H1 (cell line): ENCODE results near the gene GRID1. TPM values are rescaled to one million over a fixed set of nuclear protein-coding genes. Genes with fewer than 3 reads are reported as not detected.

Experiments used
- CTCF ChIA-PET: fragments of 300-600 bp; sonication (Branson Sonifier 250); formaldehyde crosslinking; loops from one replicate; lab custom pipeline; 2021; ENCODE audit not compliant: partially characterized antibody; lab: Charles Lee
- POLR2A ChIA-PET: fragments of 300-600 bp; sonication (Branson Sonifier 250); formaldehyde crosslinking; loops from one replicate; lab custom pipeline; 2021; ENCODE audit warnings: inconsistent platforms; ENCODE audit not compliant: partially characterized antibody; lab: Charles Lee
- DNase-seq, 2 experiments: peaks; one replicate each; pipeline versions ENCODE4 v3.0.0 to v3.0.0-alpha.2; 2010 to 2022; ENCODE audit warnings: low spot score in 2 of 2, low read depth in 1 of 2, mixed read lengths in 1 of 2
- FAIRE-seq: peaks from 2 replicates; lab custom pipeline; 2011; peaks lifted over from hg19 to GRCh38; lab: Jason Lieb, UNC
- H2AFZ ChIP-seq: 2 replicates; pipeline ENCODE4 v1.8.1; 2012; ENCODE audit warnings: low read length, inconsistent platforms
- H2AK5ac ChIP-seq: 2 replicates; pipeline ENCODE4 v1.6.1; 2013; ENCODE audit warnings: low read depth, low read length
- H2BK120ac ChIP-seq: replicated peaks from 2 replicates; pipeline ENCODE3; 2013; ENCODE audit warnings: low read depth, low read length, inconsistent platforms
- H2BK12ac ChIP-seq: 2 replicates; pipeline ENCODE4 v1.6.1; 2013; ENCODE audit warnings: low read depth, low read length
- H2BK15ac ChIP-seq: 2 replicates; pipeline ENCODE4 v1.6.1; 2013; ENCODE audit warnings: low read length
- H2BK20ac ChIP-seq: 2 replicates; pipeline ENCODE4 v1.6.1; 2013; ENCODE audit warnings: low read length
- H2BK5ac ChIP-seq: 2 replicates; pipeline ENCODE4 v1.6.1; 2013; ENCODE audit warnings: low read depth, low read length
- H3K14ac ChIP-seq: 2 replicates; pipeline ENCODE4 v1.6.1; 2013; ENCODE audit warnings: inconsistent platforms; ENCODE audit not compliant: insufficient read length
- H3K18ac ChIP-seq: 2 replicates; pipeline ENCODE4 v1.6.1; 2013; ENCODE audit warnings: low read length; ENCODE audit errors: extremely low read depth
- H3K23ac ChIP-seq: 2 replicates; pipeline ENCODE4 v1.6.1; 2013; ENCODE audit warnings: inconsistent platforms; ENCODE audit not compliant: insufficient read length
- H3K23me2 ChIP-seq: 2 replicates; pipeline ENCODE4 v1.6.1; 2013; ENCODE audit warnings: low read depth, low read length
- H3K27ac ChIP-seq: 2 replicates; pipeline ENCODE4 v1.6.1; 2011; ENCODE audit warnings: low read depth, low read length, inconsistent platforms
- H3K27me3 ChIP-seq, 4 experiments: replicated peaks in 1 of 4; 1 replicate in 1 of 4; 2 replicates in 3 of 4; pipeline versions ENCODE4 v1.6.1 to v1.8.1; 2011 to 2013; ENCODE audit warnings: low read length in 3 of 4, mild to moderate bottlenecking in 3 of 4, inconsistent platforms in 2 of 4, mixed read lengths in 2 of 4, moderate library complexity in 1 of 4; ENCODE audit not compliant: control insufficient read depth in 3 of 4, insufficient read depth in 3 of 4; ENCODE audit errors: extremely low read depth in 1 of 4
- H3K36me3 ChIP-seq, 4 experiments: 2 replicates each; pipeline versions ENCODE4 v1.6.1 to v1.8.1; 2011 to 2013; ENCODE audit warnings: mild to moderate bottlenecking in 4 of 4, low read length in 3 of 4, moderate library complexity in 2 of 4, control low read depth in 1 of 4, inconsistent platforms in 1 of 4; ENCODE audit not compliant: insufficient read depth in 4 of 4, control insufficient read depth in 2 of 4
- H3K4ac ChIP-seq: replicated peaks from 2 replicates; pipeline ENCODE3; 2013; ENCODE audit warnings: low read length, low read depth, mixed read lengths, inconsistent platforms; ENCODE audit not compliant: insufficient read length
- H3K4me1 ChIP-seq, 4 experiments: replicated peaks in 1 of 4; 1 replicate in 1 of 4; 2 replicates in 3 of 4; pipeline versions ENCODE4 v1.6.1 to v1.8.1; 2011 to 2013; ENCODE audit warnings: low read length in 3 of 4, inconsistent platforms in 2 of 4, mixed read lengths in 1 of 4; ENCODE audit not compliant: insufficient read depth in 4 of 4, control insufficient read depth in 3 of 4
- H3K4me2 ChIP-seq, 2 experiments: 2 replicates each; pipeline versions ENCODE4 v1.6.1 to v1.8.1; 2011 to 2013; ENCODE audit warnings: low read depth in 2 of 2, low read length in 2 of 2, control low read depth in 1 of 2, inconsistent platforms in 1 of 2, mild to moderate bottlenecking in 1 of 2; ENCODE audit not compliant: insufficient read depth in 1 of 2
- H3K4me3 ChIP-seq, 4 experiments: fragments of 200-600, 300-600 bp in 1 of 4; sonication (generic), shearing (Covaris generic), sonication (Bioruptor Twin) in 1 of 4; 2 replicates each; pipeline versions ENCODE4 v1.5.1 to v1.8.1; 2011 to 2016; ENCODE audit warnings: low read length in 4 of 4, low read depth in 3 of 4, control low read depth in 2 of 4, inconsistent platforms in 2 of 4, mild to moderate bottlenecking in 2 of 4, mixed read lengths in 1 of 4, moderate library complexity in 1 of 4; ENCODE audit not compliant: insufficient read depth in 2 of 4; ENCODE audit errors: extremely low read depth in 1 of 4
- H3K56ac ChIP-seq: replicated peaks from 2 replicates; pipeline ENCODE3; 2013; ENCODE audit warnings: low read depth, mild to moderate bottlenecking, mixed read lengths, low read length, inconsistent platforms; ENCODE audit not compliant: insufficient read length
- H3K79me1 ChIP-seq: 2 replicates; pipeline ENCODE4 v1.6.1; 2013; ENCODE audit warnings: low read depth, low read length, control low read depth
- H3K79me2 ChIP-seq, 2 experiments: 2 replicates each; pipeline versions ENCODE4 v1.6.1 to v1.8.1; 2012 to 2013; ENCODE audit warnings: low read length in 2 of 2, mild to moderate bottlenecking in 2 of 2, inconsistent platforms in 1 of 2; ENCODE audit not compliant: insufficient read depth in 2 of 2, control insufficient read depth in 1 of 2
- H3K9ac ChIP-seq, 4 experiments: replicated peaks in 1 of 4; 1 replicate in 1 of 4; 2 replicates in 3 of 4; pipeline versions ENCODE4 v1.6.1 to v1.8.1; 2011 to 2013; ENCODE audit warnings: low read depth in 3 of 4, low read length in 3 of 4, control low read depth in 2 of 4, mild to moderate bottlenecking in 2 of 4, moderate library complexity in 2 of 4, inconsistent platforms in 1 of 4; ENCODE audit errors: extremely low read depth in 1 of 4
- H3K9me3 ChIP-seq, 2 experiments: 2 replicates each; pipeline versions ENCODE4 v1.6.1 to v1.8.1; 2012 to 2013; ENCODE audit warnings: mild to moderate bottlenecking in 2 of 2, moderate library complexity in 2 of 2, control low read depth in 1 of 2, inconsistent platforms in 1 of 2, low read depth in 1 of 2, low read length in 1 of 2, mixed read lengths in 1 of 2; ENCODE audit not compliant: insufficient read depth in 2 of 2
- H4K20me1 ChIP-seq, 2 experiments: replicated peaks in 1 of 2; 2 replicates each; pipeline versions ENCODE3 to v1.8.1; 2011 to 2013; ENCODE audit warnings: inconsistent platforms in 2 of 2, low read length in 2 of 2, mild to moderate bottlenecking in 1 of 2; ENCODE audit not compliant: insufficient read depth in 2 of 2, control insufficient read depth in 1 of 2
- H4K5ac ChIP-seq: 2 replicates; pipeline ENCODE4 v1.6.1; 2013; ENCODE audit warnings: low read length, low read depth, mixed read lengths, inconsistent platforms; ENCODE audit not compliant: insufficient read length
- H4K8ac ChIP-seq: 2 replicates; pipeline ENCODE4 v1.8.0; 2013; ENCODE audit warnings: mild to moderate bottlenecking, moderate library complexity, low read length, inconsistent platforms; ENCODE audit not compliant: insufficient read depth; ENCODE audit errors: extremely low read depth
- H4K91ac ChIP-seq: replicated peaks from 2 replicates; pipeline ENCODE3; 2013; ENCODE audit warnings: low read length, mixed read lengths, inconsistent platforms; ENCODE audit not compliant: insufficient read length
- BACH1 ChIP-seq: IDR thresholded peaks from 2 replicates; pipeline ENCODE4 v1.6.1; 2012; ENCODE audit warnings: low read length, improper control_type of control experiment
- MAFK ChIP-seq: IDR thresholded peaks from 2 replicates; pipeline ENCODE4 v1.6.1; 2012; ENCODE audit warnings: low read depth, mild to moderate bottlenecking, improper control_type of control experiment, low read length
- YY1 ChIP-seq: IDR thresholded peaks from 2 replicates; pipeline ENCODE4 v1.6.1; 2011; ENCODE audit warnings: low read depth, mild to moderate bottlenecking, low read length
- WGBS, 2 experiments: shearing (Covaris generic) in 1 of 2; methylation state at CpG; one replicate each; pipeline versions ENCODE4 v1.1.6 to v1.1.7; 2013 to 2015; ENCODE audit warnings: low lambda C conversion rate in 2 of 2, mixed read lengths in 2 of 2, inconsistent platforms in 1 of 2, low coverage in 1 of 2, missing lambda C conversion rate in 1 of 2; ENCODE audit not compliant: insufficient replicate concordance in 2 of 2, insufficient coverage in 1 of 2, insufficient read length in 1 of 2; ENCODE audit errors: extremely low coverage in 1 of 2, missing lambda C conversion rate in 1 of 2; 5-methylcytosine and 5-hydroxymethylcytosine counted together
- polyA plus RNA-seq, 7 experiments: library from polyadenylated mRNA; depleted of rRNA in 3 of 7; stranded (reverse) in 5 of 7; unstranded in 2 of 7; fragments of >200 nt in 5 of 7; fragments of 200-250 nt in 2 of 7; gene quantifications; 1 replicate in 5 of 7; 2 replicates in 1 of 7; 4 replicates in 1 of 7; pipeline versions ENCODE4 v1.2.1 to v1.2.3, GENCODE V29; 2011 to 2013; ENCODE audit warnings: missing spikeins in 2 of 7, mixed read lengths in 2 of 7
- total RNA-seq: library from RNA; stranded (reverse); fragmentation: NEBNext Ultra II Directional; extraction: Animal tissue kit (Norgen Biotek cat#: 25700); gene quantifications from 2 replicates; pipeline ENCODE4 v1.2.1, GENCODE V29; 2021

Gene GRID1
- total and polyA plus RNA-seq, 2 of the 8 experiments (the other 6 are each of a cell fraction or from before 2014, with no cell fraction given): 0.22 to 0.30 TPM

GRCh38 chr10:86317949-86318725 lies 48.5 kb downstream of the GRID1 start:
- H2AK5ac ChIP-seq: no peak overlapping the region
- no peak overlapping the region for H2AFZ ChIP-seq
- no peak for FAIRE-seq
- 0 out of 2 replicates have a peak overlapping the region, but pooled peaks have one; percentile 72 for H2BK20ac ChIP-seq
- no peak overlapping the region for H3K56ac ChIP-seq
- peak overlapping the region; percentile 80; the same call in 1 of the 2 replicates for H2BK12ac ChIP-seq
- peak overlapping the region; percentile 82 for H2BK5ac ChIP-seq
- H4K91ac ChIP-seq: peak overlapping the region; percentile 65
- H3K4me3 ChIP-seq: no peak overlapping the region
- H3K79me1 ChIP-seq: no peaks in the 10 kb centered on the region
- no peak overlapping the region for H3K4me2 ChIP-seq
- H3K79me2 ChIP-seq: no peaks in the 10 kb centered on the region
- peaks cover 6% of the 10 kb centered on the region; the same call in 1 of the 2 replicates for H3K23me2 ChIP-seq
- H3K18ac ChIP-seq: no peak overlapping the region
- peak overlapping the region; percentile 43 for H2BK120ac ChIP-seq
- no peak overlapping the region for H3K23ac ChIP-seq
- no peaks in the 10 kb centered on the region for H3K36me3 ChIP-seq
- no peak overlapping the region for H2BK15ac ChIP-seq
- no peaks in the 10 kb centered on the region for H4K20me1 ChIP-seq
- H3K9me3 ChIP-seq: no peaks in the 10 kb centered on the region
- TF ChIP-seq BACH1 (0 out of 2 replicates have a peak, but pooled peaks have one; percentile 18), MAFK (peak; percentile 37; the same call in 1 of the 2 replicates), YY1 (no peak)
- no peaks in the 10 kb centered on the region for H3K27me3 ChIP-seq
- no peak overlapping the region for H4K5ac ChIP-seq
- H4K8ac ChIP-seq: 0 out of 2 replicates have a peak overlapping the region, but pooled peaks have one; percentile 31
- H3K4me1 ChIP-seq: peaks cover 0 to 6% (median 0%) of the 10 kb centered on the region in 4 experiments; a peak in 3 of 7 replicates
- H3K27ac ChIP-seq: no peak overlapping the region
- H3K14ac ChIP-seq: no peak overlapping the region
- ChIA-PET POLR2A (interaction anchor here (1.2 to 1.3 kb wide), 2 partner anchors 12 to 24 kb away, joined by 3 read pairs; no protein-coding TSS in a partner anchor), CTCF (interaction anchor here (0.8 to 2.8 kb wide), 11 partner anchors 8 to 56 kb away, joined by 3 to 8 read pairs (median 5); no protein-coding TSS in a partner anchor)
- WGBS, 2 experiments: 91% methylated on average over 4 of the region's 4 CpGs; no CpG with 5 or more reads in 1 of the 2 experiments
- H3K4ac ChIP-seq: no peak overlapping the region
- H3K9ac ChIP-seq: no peak overlapping the region
- no peak for DNase-seq
